C4-2B (cell line): Measurements from ENCODE around the gene PRPF38A.

Experiments
- CTCF ChIP-seq: fragments of 450-650 bp; conservative IDR thresholded peaks from 2 replicates; pipeline ENCODE4 v1.5.1; 2017; ENCODE audit warnings: mild to moderate bottlenecking
- ZFX ChIP-seq: fragments of 450-650 bp; IDR thresholded peaks from 2 replicates; pipeline ENCODE4 v1.6.1; 2017

DNA sequence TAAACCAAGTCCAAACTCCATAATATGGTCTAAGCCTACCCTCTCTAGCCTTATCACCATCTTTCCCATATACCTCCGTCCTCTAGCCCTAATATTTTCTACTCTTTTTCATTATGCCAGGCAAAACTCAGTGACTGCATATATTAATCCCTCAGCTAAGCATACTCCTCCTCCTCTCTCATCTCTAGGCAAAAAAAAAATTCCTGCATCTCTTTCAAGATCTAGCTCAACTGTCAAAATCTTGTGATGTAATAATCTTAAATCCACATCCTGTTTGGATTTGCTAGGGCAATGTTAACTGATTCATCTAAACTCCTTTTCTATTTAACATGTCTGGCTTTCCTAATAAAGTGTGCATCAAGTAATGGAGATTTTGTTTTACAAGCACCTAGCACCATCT, 20.4 kb downstream of the PRPF38A start:
- TF ChIP-seq CTCF (no peak), ZFX (no peak)
